Cortex of kidney (tissue), 1 donor: ENCODE results near the gene KAT7.

Experiments used
- DNase-seq: peaks from one replicate; lab custom pipeline; 2025; lab: John Stamatoyannopoulos, UW

The KAT7 gene

GRCh38 chr17:49872754-49873377, 84.4 kb downstream of the KAT7 start:
- DNase-seq = no peak

GRCh38 chr17:49873466-49873865, 85.0 kb downstream of the KAT7 start:
- DNase-seq = no peak

GRCh38 chr17:49873926-49874325, 85.4 kb downstream of the KAT7 start:
- DNase-seq = no peak

DNA sequence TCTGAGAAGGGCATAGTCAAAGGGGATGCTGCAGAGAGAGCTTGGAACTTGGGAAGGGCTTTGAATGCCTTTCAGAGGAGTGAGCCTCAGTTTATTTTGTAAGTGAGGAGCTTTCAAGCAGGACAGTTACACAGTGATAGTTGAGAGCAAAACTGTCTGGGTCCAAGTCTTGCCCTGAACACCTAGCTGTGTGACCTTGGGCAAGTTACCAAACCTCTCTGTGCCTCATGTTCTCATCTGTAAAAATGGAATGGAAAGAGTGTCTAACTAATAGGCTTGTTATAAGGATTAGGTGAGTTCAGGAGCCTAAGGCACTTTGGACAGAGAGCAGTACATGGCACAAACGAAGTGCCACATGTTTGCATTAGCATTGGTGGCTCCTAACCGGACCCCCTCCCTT, 86.4 kb downstream of the KAT7 start:
- no peak for DNase-seq

- DNase-seq = no peak
These were observed 87.2 kb downstream of the KAT7 start for GRCh38 chr17:49875685-49876084.

DNA sequence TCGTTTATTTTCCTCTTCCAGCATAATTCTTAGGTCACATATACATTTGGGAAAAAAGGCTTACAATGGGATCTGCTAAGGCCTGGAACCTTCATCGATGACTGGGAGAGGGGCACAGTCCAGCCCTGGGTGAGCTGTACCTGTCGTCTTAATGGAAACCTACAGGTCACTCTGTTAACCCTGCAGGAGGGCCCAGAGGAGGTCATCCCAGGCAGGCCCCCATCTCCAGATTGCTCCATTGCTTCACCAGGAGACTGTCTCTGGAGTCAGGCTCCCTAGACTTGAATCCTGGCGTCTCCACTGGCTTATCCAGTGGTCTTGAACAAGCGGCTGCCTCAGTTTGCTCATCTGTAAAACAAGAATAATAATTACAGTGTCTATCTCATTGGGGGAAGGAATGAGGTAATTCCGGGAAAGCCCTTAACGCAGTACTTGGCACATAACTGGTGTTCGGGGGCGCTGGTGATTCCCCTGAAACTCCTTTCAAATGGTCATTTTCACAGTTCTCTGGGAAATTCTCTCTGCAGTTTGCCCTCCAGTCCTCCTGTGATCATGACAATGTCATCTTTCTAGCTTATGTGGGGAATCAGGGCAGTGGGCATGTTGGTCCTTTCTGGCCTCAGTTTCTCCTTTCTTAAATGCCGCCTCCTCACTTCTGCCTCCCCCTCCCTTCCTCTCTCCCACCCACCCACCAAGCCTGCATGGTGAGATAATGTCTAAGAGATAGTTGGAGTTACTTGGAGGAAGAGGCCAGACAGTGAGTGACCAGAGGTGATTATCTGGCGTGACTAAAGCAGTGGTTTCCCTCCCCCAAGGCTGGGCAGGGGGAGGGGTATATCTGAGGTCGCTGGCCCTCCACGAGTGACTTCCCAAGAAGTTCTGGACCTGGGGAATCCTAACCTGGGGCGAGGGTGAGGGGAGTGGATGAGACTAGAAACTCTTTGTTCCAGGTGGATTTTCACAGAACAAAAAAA, 90.7 kb downstream of the KAT7 start:
- DNase-seq = no peak

GRCh38 chr17:49880291-49881053, 92.0 kb downstream of the KAT7 start:
- no peak for DNase-seq

DNA sequence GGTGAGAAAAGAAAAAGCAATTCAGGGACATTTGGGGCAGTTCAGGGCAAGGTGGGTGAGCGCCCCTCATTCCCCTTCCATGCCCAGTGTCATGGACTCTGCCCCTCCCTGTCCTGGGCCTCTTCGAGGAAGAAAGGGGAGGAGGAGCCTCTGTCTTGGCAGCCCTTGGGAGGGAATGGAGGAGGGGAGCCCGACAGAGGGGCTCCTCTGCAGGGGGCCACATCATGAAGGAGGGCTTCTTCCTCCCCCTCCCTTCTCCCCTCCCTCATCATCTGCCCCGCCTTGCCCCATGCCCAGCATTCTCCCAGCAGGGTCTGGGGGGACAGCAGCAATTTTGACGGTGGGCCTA, 92.5 kb downstream of the KAT7 start:
- DNase-seq = no peak

DNA sequence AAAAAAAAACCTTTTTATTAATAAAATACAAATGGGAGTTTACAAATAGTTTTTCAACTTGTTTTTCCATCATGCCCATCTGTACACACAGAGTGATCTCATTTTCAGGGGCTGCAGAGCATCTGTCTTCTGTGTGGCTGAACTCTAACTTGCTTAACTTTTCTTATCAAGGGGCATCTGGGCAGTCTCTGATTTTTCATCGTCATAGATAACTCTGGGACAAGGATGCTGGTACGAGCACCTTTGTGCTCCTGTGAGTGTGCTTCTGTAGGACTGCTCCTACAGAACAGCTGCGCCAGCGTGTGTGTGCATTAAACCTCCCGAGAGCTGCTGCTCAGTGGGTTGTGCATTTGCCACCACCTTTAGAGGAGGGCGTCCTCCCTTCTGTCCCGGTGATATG, 94.0 kb downstream of the KAT7 start:
- DNase-seq = no peak
